GM12874 (cell line): ENCODE measurements around the gene RPL14.

ENCODE experiments used
- CTCF ChIP-seq: IDR thresholded peaks from 2 replicates; pipeline ENCODE4 v1.5.1; 2011; ENCODE audit warnings: low read depth, mild to moderate bottlenecking, control low read depth, low read length, moderate library complexity; ENCODE audit not compliant: insufficient read depth

Gene RPL14

DNA sequence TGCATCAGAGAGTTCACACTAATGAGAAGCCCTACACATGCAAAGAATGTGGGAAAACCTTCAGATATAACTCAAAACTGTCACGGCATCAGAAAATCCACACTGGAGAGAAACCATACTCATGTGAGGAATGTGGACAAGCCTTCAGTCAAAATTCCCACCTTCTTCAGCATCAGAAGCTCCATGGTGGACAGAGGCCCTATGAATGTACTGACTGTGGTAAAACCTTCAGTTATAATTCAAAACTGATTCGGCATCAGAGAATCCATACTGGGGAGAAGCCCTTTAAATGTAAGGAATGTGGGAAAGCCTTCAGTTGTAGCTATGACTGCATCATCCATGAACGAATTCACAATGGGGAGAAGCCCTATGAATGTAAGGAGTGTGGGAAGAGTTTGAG, 30.0 kb downstream of the RPL14 start:
- no peak for TF ChIP-seq CTCF

GRCh38 chr3:40490916-40491315, 33.8 kb downstream of the RPL14 start:
- TF ChIP-seq CTCF = no peak

- no peak for TF ChIP-seq CTCF
Observed at GRCh38 chr3:40494698-40495097, 37.6 kb downstream of the RPL14 start.

GRCh38 chr3:40497288-40497687, 40.1 kb downstream of the RPL14 start:
- no peak for TF ChIP-seq CTCF

DNA sequence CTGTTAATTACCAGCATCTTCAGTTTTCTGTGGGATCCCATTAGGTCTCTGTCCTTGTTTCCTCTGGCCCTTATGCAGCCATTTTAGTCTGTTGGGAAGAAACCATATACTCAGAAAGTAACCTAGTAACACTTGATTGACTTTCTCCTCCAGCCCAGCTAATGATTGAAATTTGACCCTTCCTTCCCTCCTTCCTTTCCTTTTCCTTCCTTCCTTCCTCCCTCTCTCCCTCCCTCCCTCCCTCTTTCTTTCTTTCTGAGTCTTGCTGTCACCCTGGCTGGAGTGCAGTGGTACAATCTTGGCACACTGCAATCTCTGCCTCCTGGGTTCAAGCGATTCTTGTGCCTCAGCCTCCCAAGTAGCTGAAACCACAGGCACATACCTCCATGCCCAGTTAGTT, 42.8 kb downstream of the RPL14 start:
- no peak for TF ChIP-seq CTCF

DNA sequence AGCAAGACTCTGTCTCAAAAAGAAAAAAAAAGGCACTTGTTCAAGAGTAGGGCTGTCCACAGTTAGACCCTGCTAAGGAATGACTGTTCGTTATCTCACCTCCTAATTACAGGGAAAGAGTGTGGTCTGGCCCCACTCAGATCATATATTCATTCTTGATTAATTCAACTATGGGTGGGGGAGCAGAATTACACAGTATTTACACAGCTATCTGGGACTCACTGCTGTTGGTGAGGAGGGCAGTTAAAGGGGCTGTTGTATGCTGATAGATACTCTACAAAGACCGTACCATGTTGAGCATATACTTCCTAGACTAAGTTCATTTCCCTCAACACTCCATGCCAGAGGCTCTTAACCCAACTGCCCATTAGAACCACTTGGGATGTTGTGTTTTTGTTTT, 44.9 kb downstream of the RPL14 start:
- no peak for TF ChIP-seq CTCF

DNA sequence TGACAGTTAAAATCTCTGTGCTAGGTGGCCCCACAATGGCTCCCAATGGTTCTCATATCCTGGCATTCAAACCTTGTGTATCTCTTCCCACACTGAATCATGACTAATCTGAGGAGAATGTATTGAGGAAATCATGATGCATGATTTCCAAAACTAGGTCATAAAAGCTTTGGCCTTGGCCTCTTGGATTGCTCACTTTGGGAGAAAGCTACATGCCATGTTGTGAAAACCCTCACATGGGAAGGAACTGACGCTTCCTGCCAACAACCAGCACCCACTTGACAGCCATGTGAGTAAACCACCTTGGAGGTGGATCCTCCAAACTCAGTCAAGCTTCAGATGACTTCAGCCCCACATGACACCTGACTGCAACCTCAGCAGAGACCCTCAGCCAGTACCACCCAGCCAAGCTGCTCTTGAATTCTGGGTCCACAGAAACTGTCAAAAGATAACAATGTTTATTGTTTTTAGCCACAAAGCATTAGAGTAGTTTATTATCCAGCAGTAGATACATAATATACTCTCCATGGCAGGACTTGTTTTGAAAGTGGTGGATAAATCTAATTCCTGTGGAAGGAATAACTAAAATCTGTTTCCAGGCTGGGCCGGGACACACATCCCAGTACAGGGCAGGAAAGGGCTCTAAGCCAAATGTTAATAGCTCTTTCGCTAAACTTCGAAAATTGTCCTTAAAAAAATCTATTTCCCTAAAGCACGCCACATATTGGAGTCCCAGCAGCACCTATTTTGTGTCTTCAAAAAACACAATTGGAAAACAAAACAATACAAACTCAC, 47.7 kb downstream of the RPL14 start:
- no peak for TF ChIP-seq CTCF
